NAMALWA (cell line): ENCODE measurements around the gene SMYD3.
"Not testable (repeated sequence)": the region's sequence is repeated elsewhere in the genome, so short reads cannot be mapped to it uniquely, and the experiment has no call there.

ENCODE experiments used
- DNase-seq: peaks from one replicate; pipeline ENCODE4 v3.0.0-alpha.2; 2015; ENCODE audit warnings: low spot score

SMYD3 gene

GRCh38 chr1:246416261-246416660 is 90.8 kb downstream of the SMYD3 start:
- DNase-seq = no peak

GRCh38 chr1:246415028-246415427 is 92.1 kb downstream of the SMYD3 start:
- DNase-seq = no peak

GRCh38 chr1:246413430-246413829 is 93.6 kb downstream of the SMYD3 start:
- no peak for DNase-seq

- DNase-seq = no peak
Observed at GRCh38 chr1:246404078-246404477, 103.0 kb downstream of the SMYD3 start.

GRCh38 chr1:246398126-246398813 is 108.8 kb downstream of the SMYD3 start:
- DNase-seq = no peak

- no peak for DNase-seq
Observed at GRCh38 chr1:246397046-246397445, 110.0 kb downstream of the SMYD3 start.

GRCh38 chr1:246396322-246396721 is 110.8 kb downstream of the SMYD3 start:
- no peak for DNase-seq

- DNase-seq = no peak
Observed at GRCh38 chr1:246394121-246394520, 113.0 kb downstream of the SMYD3 start.

GRCh38 chr1:246390855-246391254 is 116.2 kb downstream of the SMYD3 start:
- DNase-seq = no peak

GRCh38 chr1:246384616-246385015 is 122.5 kb downstream of the SMYD3 start:
- DNase-seq = no peak

- no peak for DNase-seq
Observed at GRCh38 chr1:246383791-246384190, 123.3 kb downstream of the SMYD3 start.

- DNase-seq = no peak
Observed at GRCh38 chr1:246383239-246383589, 123.9 kb downstream of the SMYD3 start.

- no peak for DNase-seq
Observed at GRCh38 chr1:246382589-246383238, 124.4 kb downstream of the SMYD3 start.

- DNase-seq = no peak
Observed at GRCh38 chr1:246381452-246381851, 125.6 kb downstream of the SMYD3 start.

GRCh38 chr1:246377625-246378153 is 129.4 kb downstream of the SMYD3 start:
- DNase-seq = no peak

- no peak for DNase-seq
Observed at GRCh38 chr1:246373828-246374569, 133.1 kb downstream of the SMYD3 start.

- no peak for DNase-seq
Observed at GRCh38 chr1:246372559-246372958, 134.5 kb downstream of the SMYD3 start.

GRCh38 chr1:246367041-246367440 is 140.0 kb downstream of the SMYD3 start:
- no peak for DNase-seq

GRCh38 chr1:246365708-246366107 is 141.4 kb downstream of the SMYD3 start:
- no peak for DNase-seq

- DNase-seq = no peak
Observed at GRCh38 chr1:246364415-246364941, 142.6 kb downstream of the SMYD3 start.

GRCh38 chr1:246357014-246357598 is 150.0 kb downstream of the SMYD3 start:
- not testable (repeated sequence) for DNase-seq
